Stimulated activated CD4-positive, alpha-beta T cell treated with anti-CD3 and anti-CD28 coated beads, Interleukin-4, amount 100 ng/mL, for 1 hour (primary cell): ENCODE measurements around the gene MPP2.
"Not testable (repeated sequence)": the region's sequence is repeated elsewhere in the genome, so short reads cannot be mapped to it uniquely, and the experiment has no call there.

Experiments used
- DNase-seq: peaks from one replicate; pipeline ENCODE4 v3.0.0-alpha.2; 2020

Gene MPP2

GRCh38 chr17:43873815-43874214 is 33.5 kb downstream of the MPP2 start:
- DNase-seq = no peak

- no peak for DNase-seq
Measured at GRCh38 chr17:43873091-43873490, 34.2 kb downstream of the MPP2 start.

GRCh38 chr17:43871946-43872690 is 35.2 kb downstream of the MPP2 start:
- DNase-seq = no peak

GRCh38 chr17:43869031-43869430 is 38.3 kb downstream of the MPP2 start:
- DNase-seq = not testable (repeated sequence)

GRCh38 chr17:43868226-43868994 is 38.9 kb downstream of the MPP2 start:
- DNase-seq = no peak

- no peak for DNase-seq
Measured at GRCh38 chr17:43864161-43864984, 43.0 kb downstream of the MPP2 start.

- no peak for DNase-seq
Measured at GRCh38 chr17:43861960-43862359, 45.4 kb downstream of the MPP2 start.

GRCh38 chr17:43860927-43861622 is 46.3 kb downstream of the MPP2 start:
- DNase-seq = no peak

- DNase-seq = no peak
Measured at GRCh38 chr17:43860077-43860725, 47.1 kb downstream of the MPP2 start.

GRCh38 chr17:43857957-43858600 is 49.3 kb downstream of the MPP2 start:
- DNase-seq = no peak

- DNase-seq = no peak
Measured at GRCh38 chr17:43857141-43857540, 50.2 kb downstream of the MPP2 start.

GRCh38 chr17:43856141-43856540 is 51.2 kb downstream of the MPP2 start:
- no peak for DNase-seq

GRCh38 chr17:43855061-43855460 is 52.3 kb downstream of the MPP2 start:
- DNase-seq = no peak

- no peak for DNase-seq
Measured at GRCh38 chr17:43854498-43854897, 52.8 kb downstream of the MPP2 start.

GRCh38 chr17:43853546-43853945 is 53.8 kb downstream of the MPP2 start:
- no peak for DNase-seq

- DNase-seq = no peak
Measured at GRCh38 chr17:43852571-43852970, 54.8 kb downstream of the MPP2 start.

- no peak for DNase-seq
Measured at GRCh38 chr17:43849116-43849515, 58.2 kb downstream of the MPP2 start.

GRCh38 chr17:43848601-43849000 is 58.7 kb downstream of the MPP2 start:
- no peak for DNase-seq

GRCh38 chr17:43846963-43847371 is 60.4 kb downstream of the MPP2 start, which contains the start of gene CD300LG:
Gene CD300LG (plus strand): TSS chr17:43847176. CDS start chr17:43847217, 41 bp downstream.
- no peak for DNase-seq

- peak; percentile 84 for DNase-seq
Measured at GRCh38 chr17:43846221-43846712, 61.1 kb downstream of the MPP2 start.

- DNase-seq = no peak
Measured at GRCh38 chr17:43845766-43846165, 61.6 kb downstream of the MPP2 start.
